ENCODE data around the gene DYNC1I1. TPM values are rescaled to one million over a fixed set of nuclear protein-coding genes. Genes with fewer than 3 reads are reported as not detected.

Gene DYNC1I1
- total and polyA plus RNA-seq, 2 experiments from 2014 or later: 1.4 to 4.1 TPM

- TF ChIP-seq, protein P1, sequence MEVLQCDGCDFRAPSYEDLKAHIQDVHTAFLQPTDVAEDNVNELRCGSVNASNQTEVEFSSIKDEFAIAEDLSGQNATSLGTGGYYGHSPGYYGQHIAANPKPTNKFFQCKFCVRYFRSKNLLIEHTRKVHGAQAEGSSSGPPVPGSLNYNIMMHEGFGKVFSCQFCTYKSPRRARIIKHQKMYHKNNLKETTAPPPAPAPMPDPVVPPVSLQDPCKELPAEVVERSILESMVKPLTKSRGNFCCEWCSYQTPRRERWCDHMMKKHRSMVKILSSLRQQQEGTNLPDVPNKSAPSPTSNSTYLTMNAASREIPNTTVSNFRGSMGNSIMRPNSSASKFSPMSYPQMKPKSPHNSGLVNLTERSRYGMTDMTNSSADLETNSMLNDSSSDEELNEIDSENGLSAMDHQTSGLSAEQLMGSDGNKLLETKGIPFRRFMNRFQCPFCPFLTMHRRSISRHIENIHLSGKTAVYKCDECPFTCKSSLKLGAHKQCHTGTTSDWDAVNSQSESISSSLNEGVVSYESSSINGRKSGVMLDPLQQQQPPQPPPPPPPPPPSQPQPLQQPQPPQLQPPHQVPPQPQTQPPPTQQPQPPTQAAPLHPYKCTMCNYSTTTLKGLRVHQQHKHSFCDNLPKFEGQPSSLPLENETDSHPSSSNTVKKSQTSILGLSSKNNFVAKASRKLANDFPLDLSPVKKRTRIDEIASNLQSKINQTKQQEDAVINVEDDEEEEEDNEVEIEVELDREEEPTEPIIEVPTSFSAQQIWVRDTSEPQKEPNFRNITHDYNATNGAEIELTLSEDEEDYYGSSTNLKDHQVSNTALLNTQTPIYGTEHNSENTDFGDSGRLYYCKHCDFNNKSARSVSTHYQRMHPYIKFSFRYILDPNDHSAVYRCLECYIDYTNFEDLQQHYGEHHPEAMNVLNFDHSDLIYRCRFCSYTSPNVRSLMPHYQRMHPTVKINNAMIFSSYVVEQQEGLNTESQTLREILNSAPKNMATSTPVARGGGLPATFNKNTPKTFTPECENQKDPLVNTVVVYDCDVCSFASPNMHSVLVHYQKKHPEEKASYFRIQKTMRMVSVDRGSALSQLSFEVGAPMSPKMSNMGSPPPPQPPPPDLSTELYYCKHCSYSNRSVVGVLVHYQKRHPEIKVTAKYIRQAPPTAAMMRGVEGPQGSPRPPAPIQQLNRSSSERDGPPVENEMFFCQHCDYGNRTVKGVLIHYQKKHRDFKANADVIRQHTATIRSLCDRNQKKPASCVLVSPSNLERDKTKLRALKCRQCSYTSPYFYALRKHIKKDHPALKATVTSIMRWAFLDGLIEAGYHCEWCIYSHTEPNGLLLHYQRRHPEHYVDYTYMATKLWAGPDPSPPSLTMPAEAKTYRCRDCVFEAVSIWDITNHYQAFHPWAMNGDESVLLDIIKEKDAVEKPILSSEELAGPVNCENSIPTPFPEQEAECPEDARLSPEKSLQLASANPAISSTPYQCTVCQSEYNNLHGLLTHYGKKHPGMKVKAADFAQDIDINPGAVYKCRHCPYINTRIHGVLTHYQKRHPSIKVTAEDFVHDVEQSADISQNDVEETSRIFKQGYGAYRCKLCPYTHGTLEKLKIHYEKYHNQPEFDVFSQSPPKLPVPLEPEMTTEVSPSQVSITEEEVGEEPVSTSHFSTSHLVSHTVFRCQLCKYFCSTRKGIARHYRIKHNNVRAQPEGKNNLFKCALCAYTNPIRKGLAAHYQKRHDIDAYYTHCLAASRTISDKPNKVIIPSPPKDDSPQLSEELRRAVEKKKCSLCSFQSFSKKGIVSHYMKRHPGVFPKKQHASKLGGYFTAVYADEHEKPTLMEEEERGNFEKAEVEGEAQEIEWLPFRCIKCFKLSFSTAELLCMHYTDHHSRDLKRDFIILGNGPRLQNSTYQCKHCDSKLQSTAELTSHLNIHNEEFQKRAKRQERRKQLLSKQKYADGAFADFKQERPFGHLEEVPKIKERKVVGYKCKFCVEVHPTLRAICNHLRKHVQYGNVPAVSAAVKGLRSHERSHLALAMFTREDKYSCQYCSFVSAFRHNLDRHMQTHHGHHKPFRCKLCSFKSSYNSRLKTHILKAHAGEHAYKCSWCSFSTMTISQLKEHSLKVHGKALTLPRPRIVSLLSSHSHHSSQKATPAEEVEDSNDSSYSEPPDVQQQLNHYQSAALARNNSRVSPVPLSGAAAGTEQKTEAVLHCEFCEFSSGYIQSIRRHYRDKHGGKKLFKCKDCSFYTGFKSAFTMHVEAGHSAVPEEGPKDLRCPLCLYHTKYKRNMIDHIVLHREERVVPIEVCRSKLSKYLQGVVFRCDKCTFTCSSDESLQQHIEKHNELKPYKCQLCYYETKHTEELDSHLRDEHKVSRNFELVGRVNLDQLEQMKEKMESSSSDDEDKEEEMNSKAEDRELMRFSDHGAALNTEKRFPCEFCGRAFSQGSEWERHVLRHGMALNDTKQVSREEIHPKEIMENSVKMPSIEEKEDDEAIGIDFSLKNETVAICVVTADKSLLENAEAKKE (CRISPR knock-in tag; IDR thresholded peaks at IDR 0.05): no peak
- TF ChIP-seq POLR2AphosphoS5 (IDR thresholded peaks at IDR 0.05; ENCODE audit: low read depth) (no peak), ZNF331 (CRISPR knock-in tag; IDR thresholded peaks at IDR 0.05; ENCODE audit: low read depth) (no peak), EZH2 (IDR thresholded peaks at IDR 0.05; ENCODE audit: low read depth, unreplicated experiment) (no peak), CREB1 (CRISPR knock-in tag; IDR thresholded peaks at IDR 0.05; ENCODE audit: low read depth) (no peak), NANOG (IDR thresholded peaks at IDR 0.05; ENCODE audit: borderline replicate concordance) (no peak)
These were observed 280.6 kb downstream of the DYNC1I1 start (continued) for GRCh38 chr7:96052860-96053470.

GRCh38 chr7:96055717-96056116 is 283.4 kb downstream of the DYNC1I1 start:
- H4K20me1 ChIP-seq (replicated peaks; ENCODE audit: insufficient read depth): no peaks in the 10 kb centered on the region
- no peaks in the 10 kb centered on the region for H3K79me2 ChIP-seq (replicated peaks; ENCODE audit: insufficient read depth)
- DNase-seq (ENCODE audit: low spot score): no peak
- no peaks in the 10 kb centered on the region for H3F3A ChIP-seq (replicated peaks; ENCODE audit: low read depth)
- no peak overlapping the region for H2AFZ ChIP-seq
- H3K4me1 ChIP-seq (ENCODE audit: insufficient read depth): no peaks in the 10 kb centered on the region
- Mint-ChIP-seq H3K4me3 (no peak overlapping the region), H3K27ac (no peak overlapping the region), H3K36me3 (ENCODE audit: low read depth) (no peaks in the 10 kb centered on the region), H3K27me3 (ENCODE audit: insufficient read depth, low read depth, poor library complexity) (no peaks in the 10 kb centered on the region), H3K4me1 (peaks cover 1% of the 10 kb centered on the region; the same call in 2 of the 3 replicates), H3K9me3 (no peaks in the 10 kb centered on the region)
- ATAC-seq: no peak
- no peaks in the 10 kb centered on the region for H3K36me3 ChIP-seq (ENCODE audit: insufficient read depth)
- H3K27ac ChIP-seq (ENCODE audit: low read depth): no peak overlapping the region
- H3K4me3 ChIP-seq: no peak overlapping the region
- H3K27me3 ChIP-seq (ENCODE audit: insufficient read depth): no peaks in the 10 kb centered on the region
- no peaks in the 10 kb centered on the region for H3K9me2 ChIP-seq (ENCODE audit: insufficient read depth)
- no peak overlapping the region for H3K4me2 ChIP-seq
- TF ChIP-seq EZH2 (IDR thresholded peaks at IDR 0.05; ENCODE audit: low read depth, unreplicated experiment) (no peak), NANOG (IDR thresholded peaks at IDR 0.05; ENCODE audit: borderline replicate concordance) (no peak), ZNF331 (CRISPR knock-in tag; IDR thresholded peaks at IDR 0.05; ENCODE audit: low read depth) (no peak), EZH2phosphoT487 (IDR thresholded peaks at IDR 0.05; ENCODE audit: unreplicated experiment) (no peak), STAT1 (IDR thresholded peaks at IDR 0.05; ENCODE audit: unreplicated experiment) (no peak), CREB1 (CRISPR knock-in tag; IDR thresholded peaks at IDR 0.05; ENCODE audit: low read depth) (no peak), POLR2AphosphoS5 (IDR thresholded peaks at IDR 0.05; ENCODE audit: low read depth) (no peak), ZNF114 (CRISPR knock-in tag; IDR thresholded peaks at IDR 0.05) (no peak)
- TF ChIP-seq, protein P1 (CRISPR knock-in tag; IDR thresholded peaks at IDR 0.05): no peak

Data from GM23338 (cell line).